ENCODE results near the gene SCFD2. TPM values are rescaled to one million over a fixed set of nuclear protein-coding genes. Genes with fewer than 3 reads are reported as not detected.

SCFD2 gene
- total RNA-seq, 1 donor from 2014 or later: 14.3 TPM

- no peaks in the 10 kb centered on the region for H3K27me3 ChIP-seq
- H3K27ac ChIP-seq: no peak overlapping the region
- TF ChIP-seq, protein P1, sequence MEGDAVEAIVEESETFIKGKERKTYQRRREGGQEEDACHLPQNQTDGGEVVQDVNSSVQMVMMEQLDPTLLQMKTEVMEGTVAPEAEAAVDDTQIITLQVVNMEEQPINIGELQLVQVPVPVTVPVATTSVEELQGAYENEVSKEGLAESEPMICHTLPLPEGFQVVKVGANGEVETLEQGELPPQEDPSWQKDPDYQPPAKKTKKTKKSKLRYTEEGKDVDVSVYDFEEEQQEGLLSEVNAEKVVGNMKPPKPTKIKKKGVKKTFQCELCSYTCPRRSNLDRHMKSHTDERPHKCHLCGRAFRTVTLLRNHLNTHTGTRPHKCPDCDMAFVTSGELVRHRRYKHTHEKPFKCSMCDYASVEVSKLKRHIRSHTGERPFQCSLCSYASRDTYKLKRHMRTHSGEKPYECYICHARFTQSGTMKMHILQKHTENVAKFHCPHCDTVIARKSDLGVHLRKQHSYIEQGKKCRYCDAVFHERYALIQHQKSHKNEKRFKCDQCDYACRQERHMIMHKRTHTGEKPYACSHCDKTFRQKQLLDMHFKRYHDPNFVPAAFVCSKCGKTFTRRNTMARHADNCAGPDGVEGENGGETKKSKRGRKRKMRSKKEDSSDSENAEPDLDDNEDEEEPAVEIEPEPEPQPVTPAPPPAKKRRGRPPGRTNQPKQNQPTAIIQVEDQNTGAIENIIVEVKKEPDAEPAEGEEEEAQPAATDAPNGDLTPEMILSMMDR (IDR thresholded peaks at IDR 0.05): no peak
- H3K4me3 ChIP-seq: no peak overlapping the region
- no peaks in the 10 kb centered on the region for H3K9me3 ChIP-seq
- intact Hi-C loops (cut with DNase I): no loop called here
- H3K36me3 ChIP-seq: no peaks in the 10 kb centered on the region
- no peak for DNase-seq
- H3K4me1 ChIP-seq: no peaks in the 10 kb centered on the region
- ATAC-seq: peak; percentile 85
Observed at GRCh38 chr4:52824603-52825459, 541.0 kb downstream of the SCFD2 start.

DNA sequence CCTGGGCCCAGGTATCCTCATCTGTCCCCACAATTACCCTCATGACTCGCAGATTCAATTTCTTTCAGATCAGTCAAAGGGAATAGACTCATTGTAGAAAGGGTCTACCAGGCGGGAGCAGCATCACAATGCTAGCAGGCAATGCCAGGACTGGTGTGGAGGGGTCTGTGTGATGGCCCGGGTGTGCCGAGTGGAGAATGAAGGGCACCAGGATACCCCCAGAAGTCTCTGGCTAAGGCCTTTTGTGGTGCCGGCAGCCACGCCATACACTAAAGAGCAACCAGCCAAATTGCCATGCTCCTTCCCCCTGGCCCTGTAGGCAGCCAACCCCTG lies 541.6 kb downstream of the SCFD2 start:
- H3K36me3 ChIP-seq: no peaks in the 10 kb centered on the region
- peak; percentile 17 for ATAC-seq
- no peak for DNase-seq
- H3K27ac ChIP-seq: no peak overlapping the region
- H3K27me3 ChIP-seq: no peaks in the 10 kb centered on the region
- no peak overlapping the region for H3K4me3 ChIP-seq
- H3K9me3 ChIP-seq: no peaks in the 10 kb centered on the region
- TF ChIP-seq, protein P1 (IDR thresholded peaks at IDR 0.05): no peak
- H3K4me1 ChIP-seq: no peaks in the 10 kb centered on the region
- intact Hi-C loops (cut with DNase I): no loop called here

- H3K36me3 ChIP-seq: no peaks in the 10 kb centered on the region
- no peaks in the 10 kb centered on the region for H3K9me3 ChIP-seq
- ATAC-seq (no peak), DNase-seq (no peak)
- intact Hi-C loops (cut with DNase I): no loop called here
- no peak overlapping the region for H3K27ac ChIP-seq
- no peaks in the 10 kb centered on the region for H3K27me3 ChIP-seq
- H3K4me1 ChIP-seq: no peaks in the 10 kb centered on the region
- TF ChIP-seq, protein P1 (IDR thresholded peaks at IDR 0.05): no peak
- H3K4me3 ChIP-seq: no peak overlapping the region
Observed at GRCh38 chr4:52823702-52824092, 542.2 kb downstream of the SCFD2 start.

Other genes starting within 250 kb of the SCFD2 start
- gene FIP1L1, start 11.6 kb upstream of the SCFD2 start, total RNA-seq: 39.0 TPM
- gene LNX1, start 225.4 kb upstream of the SCFD2 start, total RNA-seq: 6.0 TPM